ENCODE measurements around the gene ANKRD13B.

ANKRD13B gene

DNA sequence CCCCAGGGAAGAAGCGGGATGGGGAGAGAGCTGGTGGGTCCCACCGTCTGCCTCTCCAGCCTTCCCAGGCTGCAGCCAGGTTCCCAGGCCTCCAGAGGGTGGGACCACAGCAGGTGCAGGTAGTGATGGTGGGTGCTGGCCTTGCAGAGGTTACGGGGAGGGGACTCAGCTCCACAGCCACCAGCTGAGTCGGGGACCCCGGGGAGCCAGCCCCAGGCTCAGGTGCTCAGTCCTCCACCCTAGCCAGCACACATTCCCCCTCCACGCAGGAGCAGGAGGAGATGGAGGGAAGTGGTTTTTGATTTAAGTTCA is 19.4 kb upstream of the ANKRD13B start:
- Mint-ChIP-seq H3K27me3 (no peaks in the 10 kb centered on the region), H3K4me1 (peaks cover 21% of the 10 kb centered on the region), H3K36me3 (peaks cover 8% of the 10 kb centered on the region), H3K4me3 (no peak overlapping the region), H3K9me3 (no peaks in the 10 kb centered on the region), H3K27ac (no peak overlapping the region)
- ATAC-seq (ENCODE audit: low read depth), result no peak
- DNase-seq (ENCODE audit: low spot score in 2 of 2), result no peak

DNA sequence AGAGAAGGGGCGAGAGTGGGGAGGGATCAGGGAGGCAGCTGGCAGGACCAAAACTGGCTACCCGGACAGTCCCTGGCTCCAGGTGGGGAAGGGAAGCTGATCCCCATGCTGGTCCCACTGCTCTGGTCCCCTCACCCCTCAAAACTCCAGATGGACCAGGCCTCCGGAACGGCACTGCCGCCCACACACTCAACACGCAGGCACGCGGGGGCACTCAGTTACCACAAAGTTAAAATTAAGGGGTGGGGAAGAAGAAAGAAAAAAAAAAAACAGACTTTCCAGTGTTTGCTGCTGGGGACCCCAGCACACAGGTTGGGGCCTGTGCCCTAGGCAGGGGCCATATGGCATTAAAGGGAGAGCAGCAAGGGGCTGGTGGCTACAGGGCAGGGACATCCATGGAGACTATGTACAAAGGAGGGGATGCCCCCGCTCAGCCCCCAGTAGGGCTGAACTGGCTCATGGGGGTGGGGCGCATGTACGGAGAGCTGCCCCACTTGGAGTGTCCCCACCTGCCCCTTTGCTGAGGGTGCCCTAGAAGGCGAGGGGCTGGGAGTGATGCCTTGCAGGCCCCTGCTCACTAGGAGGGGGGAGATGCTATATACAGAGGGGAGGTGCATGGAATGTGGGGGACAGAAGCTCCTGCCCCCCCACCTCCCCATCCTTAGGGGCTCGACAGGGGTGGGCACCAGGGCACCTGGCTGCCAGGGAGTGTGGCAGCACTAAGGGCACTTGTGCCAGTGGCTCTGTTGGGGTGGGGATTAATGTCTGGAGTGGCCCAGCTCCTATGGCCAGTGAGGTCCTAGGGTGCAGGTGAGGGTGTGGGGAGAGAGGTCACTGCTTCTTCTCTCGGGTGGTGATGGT is 18.8 kb upstream of the ANKRD13B start:
- H3K4me1 Mint-ChIP-seq, result peaks cover 19% of the 10 kb centered on the region
- no peak overlapping the region for H3K27ac Mint-ChIP-seq
- no peaks in the 10 kb centered on the region for H3K9me3 Mint-ChIP-seq
- ATAC-seq (ENCODE audit: low read depth) (no peak), DNase-seq (ENCODE audit: low spot score in 2 of 2) (no peak)
- peaks cover 8% of the 10 kb centered on the region for H3K36me3 Mint-ChIP-seq
- H3K27me3 Mint-ChIP-seq, result no peaks in the 10 kb centered on the region
- H3K4me3 Mint-ChIP-seq, result no peak overlapping the region

- Mint-ChIP-seq H3K9me3 (no peaks in the 10 kb centered on the region), H3K27me3 (no peaks in the 10 kb centered on the region), H3K4me3 (no peak overlapping the region), H3K4me1 (peaks cover 16% of the 10 kb centered on the region), H3K36me3 (peaks cover 10% of the 10 kb centered on the region), H3K27ac (no peak overlapping the region)
- ATAC-seq (ENCODE audit: low read depth) (no peak), DNase-seq (ENCODE audit: low spot score in 2 of 2) (no peak)
Observed at GRCh38 chr17:29574732-29575510, 18.0 kb upstream of the ANKRD13B start.

GRCh38 chr17:29575511-29576213 is 17.3 kb upstream of the ANKRD13B start:
- peaks cover 11% of the 10 kb centered on the region for H3K36me3 Mint-ChIP-seq
- H3K27me3 Mint-ChIP-seq, result no peaks in the 10 kb centered on the region
- no peak overlapping the region for H3K27ac Mint-ChIP-seq
- no peak overlapping the region for H3K4me3 Mint-ChIP-seq
- no peaks in the 10 kb centered on the region for H3K9me3 Mint-ChIP-seq
- ATAC-seq (ENCODE audit: low read depth) (no peak), DNase-seq (ENCODE audit: low spot score in 2 of 2) (no peak)
- peaks cover 18% of the 10 kb centered on the region for H3K4me1 Mint-ChIP-seq

GRCh38 chr17:29576214-29577000 is 16.5 kb upstream of the ANKRD13B start:
- no peak overlapping the region for H3K4me3 Mint-ChIP-seq
- H3K27ac Mint-ChIP-seq, result no peak overlapping the region

DNA sequence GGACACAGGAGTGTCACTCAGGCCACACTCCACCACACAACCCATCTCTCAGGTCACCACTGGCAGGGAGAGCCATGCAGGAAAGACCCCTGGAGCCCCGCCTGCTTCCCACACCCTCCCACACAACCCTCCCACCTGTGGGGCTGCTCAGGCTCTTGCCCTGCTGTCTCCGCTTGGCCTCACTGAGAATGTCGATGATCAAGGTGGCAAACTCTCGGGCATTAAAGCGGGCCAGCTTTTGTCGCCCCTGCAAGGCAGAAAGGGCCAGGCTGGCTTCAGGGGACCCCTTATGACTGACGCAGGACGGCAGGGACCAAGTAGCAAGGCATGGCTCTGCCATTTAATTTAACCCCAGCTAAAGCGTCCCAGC is 15.9 kb upstream of the ANKRD13B start:
- Mint-ChIP-seq H3K27me3 (no peaks in the 10 kb centered on the region), H3K36me3 (peaks cover 11% of the 10 kb centered on the region)

More at GRCh38 chr17:29576214-29577000, 16.5 kb upstream of the ANKRD13B start:
- no peaks in the 10 kb centered on the region for H3K27me3 Mint-ChIP-seq
- ATAC-seq (ENCODE audit: low read depth) (no peak), DNase-seq (ENCODE audit: low spot score in 2 of 2) (no peak)
- peaks cover 13% of the 10 kb centered on the region for H3K4me1 Mint-ChIP-seq
- peaks cover 11% of the 10 kb centered on the region for H3K36me3 Mint-ChIP-seq
- H3K9me3 Mint-ChIP-seq, result no peaks in the 10 kb centered on the region

GRCh38 chr17:29577385-29578211 is 15.3 kb upstream of the ANKRD13B start:
- Mint-ChIP-seq H3K36me3 (peaks cover 13% of the 10 kb centered on the region), H3K27me3 (no peaks in the 10 kb centered on the region), H3K27ac (no peak overlapping the region), H3K4me3 (no peak overlapping the region), H3K4me1 (peaks cover 15% of the 10 kb centered on the region), H3K9me3 (no peaks in the 10 kb centered on the region)
- DNase-seq (ENCODE audit: low spot score in 2 of 2) (no peak), ATAC-seq (ENCODE audit: low read depth) (no peak)

More for the DNA sequence above, 15.9 kb upstream of the ANKRD13B start:
- Mint-ChIP-seq H3K9me3 (no peaks in the 10 kb centered on the region), H3K4me1 (peaks cover 13% of the 10 kb centered on the region), H3K4me3 (no peak overlapping the region), H3K27ac (no peak overlapping the region)
- ATAC-seq (ENCODE audit: low read depth) (no peak), DNase-seq (ENCODE audit: low spot score in 2 of 2) (no peak)

- H3K27ac Mint-ChIP-seq, result no peak overlapping the region
Observed at GRCh38 chr17:29578626-29579485, 14.1 kb upstream of the ANKRD13B start.

DNA sequence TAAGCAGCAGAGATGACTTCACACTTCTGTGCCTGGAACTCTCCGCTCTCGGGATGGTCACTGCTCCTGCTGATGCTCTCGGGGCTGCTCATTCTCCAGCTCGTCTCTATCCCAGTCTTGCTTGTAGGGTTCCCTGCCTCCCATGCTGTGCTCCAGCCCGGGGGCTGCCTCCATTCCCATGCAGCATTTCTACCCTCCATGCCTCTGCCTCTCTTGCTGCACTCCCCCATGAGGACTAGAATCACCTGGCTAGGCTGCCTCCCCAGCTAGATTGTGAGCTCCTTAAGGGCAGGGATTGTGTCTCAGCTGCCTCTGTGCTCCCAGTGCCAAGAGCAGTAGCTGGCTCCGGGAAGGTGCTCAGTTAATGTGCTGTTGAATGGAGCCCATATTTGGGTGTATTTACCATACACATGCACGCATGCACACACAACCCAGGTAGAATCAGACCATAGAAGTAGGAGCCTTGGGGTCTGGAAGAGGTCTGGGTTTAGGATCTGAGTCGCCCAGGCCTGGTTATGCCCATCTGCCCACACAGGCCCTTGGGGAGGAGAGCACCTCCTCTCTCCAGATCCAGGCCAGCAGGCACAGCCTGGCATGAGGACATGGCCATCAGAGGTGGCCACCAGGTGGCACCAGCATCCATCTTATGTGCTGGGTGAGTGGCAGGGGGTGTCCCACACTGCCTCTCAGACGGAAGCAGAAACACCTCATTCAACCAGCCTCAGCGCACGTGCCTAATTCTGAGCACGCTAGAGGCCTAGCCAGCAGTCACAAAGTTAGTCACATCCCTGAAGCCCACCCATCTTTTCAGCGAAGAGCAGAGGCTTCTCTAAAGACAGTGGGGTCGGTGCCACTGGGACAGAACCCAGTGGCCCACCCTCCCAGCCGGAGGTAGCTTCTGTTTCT is 12.8 kb upstream of the ANKRD13B start:
- H3K27me3 Mint-ChIP-seq, result no peaks in the 10 kb centered on the region
- H3K4me3 Mint-ChIP-seq, result no peak overlapping the region
- peaks cover 12% of the 10 kb centered on the region for H3K36me3 Mint-ChIP-seq
- peak; percentile 88 to 89 for DNase-seq (ENCODE audit: low spot score in 2 of 2)
- H3K9me3 Mint-ChIP-seq, result no peaks in the 10 kb centered on the region
- peaks cover 25% of the 10 kb centered on the region for H3K4me1 Mint-ChIP-seq
- peak; percentile 98 for ATAC-seq (ENCODE audit: low read depth)
- H3K27ac Mint-ChIP-seq, result peak overlapping the region; percentile 5

More at GRCh38 chr17:29578626-29579485, 14.1 kb upstream of the ANKRD13B start:
- H3K4me3 Mint-ChIP-seq, result no peak overlapping the region
- H3K36me3 Mint-ChIP-seq, result peaks cover 12% of the 10 kb centered on the region
- H3K9me3 Mint-ChIP-seq, result no peaks in the 10 kb centered on the region
- DNase-seq (ENCODE audit: low spot score in 2 of 2) (no peak), ATAC-seq (ENCODE audit: low read depth) (no peak)
- H3K27me3 Mint-ChIP-seq, result no peaks in the 10 kb centered on the region
- H3K4me1 Mint-ChIP-seq, result peaks cover 17% of the 10 kb centered on the region

- Mint-ChIP-seq H3K9me3 (no peaks in the 10 kb centered on the region), H3K4me1 (peaks cover 26% of the 10 kb centered on the region), H3K27me3 (no peaks in the 10 kb centered on the region), H3K4me3 (no peak overlapping the region), H3K36me3 (peaks cover 10% of the 10 kb centered on the region), H3K27ac (no peak overlapping the region)
- no peak for ATAC-seq (ENCODE audit: low read depth)
- no peak for DNase-seq (ENCODE audit: low spot score in 2 of 2)
Observed at GRCh38 chr17:29581583-29582253, 11.2 kb upstream of the ANKRD13B start.

DNA sequence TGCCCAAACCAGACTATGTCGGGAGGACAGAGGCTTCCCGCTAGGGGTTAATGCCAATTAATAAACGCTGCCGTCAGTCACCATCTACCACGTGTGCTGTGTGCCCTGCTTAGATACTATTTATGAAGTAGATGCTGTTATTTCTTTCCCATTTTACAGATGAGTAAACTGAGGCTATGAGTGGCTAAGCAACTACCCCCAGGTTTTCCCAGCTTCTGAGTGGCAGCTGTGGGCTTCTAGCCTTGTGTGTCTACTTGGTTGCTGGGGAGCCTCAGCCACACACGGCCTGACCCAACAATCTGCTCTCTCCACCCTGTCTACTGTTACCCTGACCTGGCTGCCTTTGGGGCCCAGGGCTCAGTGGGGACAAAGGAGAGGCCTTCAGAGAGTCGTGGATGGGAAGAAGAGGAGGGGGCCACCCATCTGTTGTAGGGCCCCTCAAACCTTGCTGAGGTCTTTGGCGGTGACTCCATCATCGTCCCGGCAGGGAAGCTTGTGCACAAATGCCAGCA is 10.6 kb upstream of the ANKRD13B start:
- ATAC-seq (ENCODE audit: low read depth) (no peak), DNase-seq (ENCODE audit: low spot score in 2 of 2) (no peak)
- H3K27ac Mint-ChIP-seq, result no peak overlapping the region
- H3K9me3 Mint-ChIP-seq, result no peaks in the 10 kb centered on the region
- H3K36me3 Mint-ChIP-seq, result peaks cover 10% of the 10 kb centered on the region
- H3K4me3 Mint-ChIP-seq, result no peak overlapping the region
- H3K4me1 Mint-ChIP-seq, result peaks cover 27% of the 10 kb centered on the region
- no peaks in the 10 kb centered on the region for H3K27me3 Mint-ChIP-seq

All from memory B cell (primary cell).